Measurements from ENCODE around the gene SEZ6. TPM values are rescaled to one million over a fixed set of nuclear protein-coding genes. Genes with fewer than 3 reads are reported as not detected.

Gene SEZ6, protein sequence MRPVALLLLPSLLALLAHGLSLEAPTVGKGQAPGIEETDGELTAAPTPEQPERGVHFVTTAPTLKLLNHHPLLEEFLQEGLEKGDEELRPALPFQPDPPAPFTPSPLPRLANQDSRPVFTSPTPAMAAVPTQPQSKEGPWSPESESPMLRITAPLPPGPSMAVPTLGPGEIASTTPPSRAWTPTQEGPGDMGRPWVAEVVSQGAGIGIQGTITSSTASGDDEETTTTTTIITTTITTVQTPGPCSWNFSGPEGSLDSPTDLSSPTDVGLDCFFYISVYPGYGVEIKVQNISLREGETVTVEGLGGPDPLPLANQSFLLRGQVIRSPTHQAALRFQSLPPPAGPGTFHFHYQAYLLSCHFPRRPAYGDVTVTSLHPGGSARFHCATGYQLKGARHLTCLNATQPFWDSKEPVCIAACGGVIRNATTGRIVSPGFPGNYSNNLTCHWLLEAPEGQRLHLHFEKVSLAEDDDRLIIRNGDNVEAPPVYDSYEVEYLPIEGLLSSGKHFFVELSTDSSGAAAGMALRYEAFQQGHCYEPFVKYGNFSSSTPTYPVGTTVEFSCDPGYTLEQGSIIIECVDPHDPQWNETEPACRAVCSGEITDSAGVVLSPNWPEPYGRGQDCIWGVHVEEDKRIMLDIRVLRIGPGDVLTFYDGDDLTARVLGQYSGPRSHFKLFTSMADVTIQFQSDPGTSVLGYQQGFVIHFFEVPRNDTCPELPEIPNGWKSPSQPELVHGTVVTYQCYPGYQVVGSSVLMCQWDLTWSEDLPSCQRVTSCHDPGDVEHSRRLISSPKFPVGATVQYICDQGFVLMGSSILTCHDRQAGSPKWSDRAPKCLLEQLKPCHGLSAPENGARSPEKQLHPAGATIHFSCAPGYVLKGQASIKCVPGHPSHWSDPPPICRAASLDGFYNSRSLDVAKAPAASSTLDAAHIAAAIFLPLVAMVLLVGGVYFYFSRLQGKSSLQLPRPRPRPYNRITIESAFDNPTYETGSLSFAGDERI
- total RNA-seq (not detected), polyA plus RNA-seq (1 to 10 TPM in 1 of 3 donors, under 1 TPM in 2; 0.40 to 1.5 (median 0.85) TPM), total RNA-seq (0 to 3.1 (median 0) reads per million in 6 experiments)

DNA sequence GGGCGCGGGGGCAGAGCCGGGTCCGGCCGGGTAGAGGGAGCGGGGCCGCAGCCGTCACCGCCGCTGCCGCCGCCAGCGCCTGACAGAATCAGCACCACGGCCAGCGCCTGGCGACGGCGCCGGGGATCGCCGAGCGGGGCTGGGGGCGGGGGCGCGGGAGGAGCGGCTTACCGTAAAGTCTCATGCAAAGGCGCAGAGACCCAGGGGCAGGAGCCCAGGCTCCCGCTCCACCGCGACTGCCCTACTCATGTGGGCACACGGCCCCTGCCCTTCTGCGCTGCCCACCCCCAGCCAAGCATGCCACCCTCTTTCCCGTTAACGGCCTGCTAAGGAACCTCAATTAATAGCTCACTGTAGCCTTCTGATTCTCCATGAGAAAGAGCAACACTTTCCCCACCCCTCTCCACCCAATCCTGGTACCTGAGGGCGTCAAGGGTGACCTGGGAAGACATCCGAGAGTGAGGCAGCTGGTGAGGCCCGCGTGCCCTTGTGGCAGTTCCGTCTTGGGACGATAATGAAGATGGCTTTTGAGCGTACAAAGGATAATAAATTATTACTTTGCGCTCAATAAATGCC, at the start of gene SEZ6:
Gene SEZ6, minus strand, starts transcription at position 98 of the 576 bp plus-strand sequence. CDS start 164 bp downstream, outside the sequence.
- H3K27me3 Mint-ChIP-seq, result peaks cover 33 to 82% (median 49%) of the 10 kb centered on the region in 5 donors
- peak within 1 kb of the TSS in 1 of 10 donors; percentile 5 for H3K27ac Mint-ChIP-seq
- POLR2A ChIA-PET, result interaction anchor here (0.5 kb wide), 1 partner anchor 82 kb away, joined by 4 read pairs; no protein-coding TSS in a partner anchor
- DNase-seq (peak; percentile 31 to 75 (median 52)), ATAC-seq (peak; percentile 86 to 88)
- H3K4me1 Mint-ChIP-seq, result peaks cover 0 to 8% (median 3%) of the 10 kb centered on the region in 4 donors
- H3K36me3 Mint-ChIP-seq, result no peaks in the 10 kb centered on the region
- H3K9me3 Mint-ChIP-seq, result peaks cover 0 to 9% (median 0%) of the 10 kb centered on the region in 9 donors
- peak within 1 kb of the TSS in 4 of 10 donors; percentile 16 to 51 (median 36) for H3K4me3 Mint-ChIP-seq

DNA sequence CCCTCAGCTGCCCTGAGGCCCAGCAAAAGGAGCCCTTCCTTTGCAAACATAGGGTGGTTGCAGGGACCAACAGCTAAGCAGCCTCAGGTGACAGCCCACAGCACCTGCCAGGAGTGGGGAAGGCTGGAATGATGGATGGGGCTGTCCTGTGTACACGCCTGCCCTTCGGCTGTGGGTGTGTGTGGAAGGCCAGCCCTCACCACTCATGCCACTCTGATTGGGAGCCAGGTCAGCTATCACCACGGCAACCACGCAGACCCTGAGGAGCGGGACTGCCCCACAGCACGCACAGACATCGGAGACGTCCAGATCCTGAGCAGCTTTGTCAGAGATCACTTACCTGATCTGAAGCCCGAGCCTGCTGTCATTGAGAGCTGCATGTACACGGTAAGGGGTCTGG, 49.0 kb upstream of the SEZ6 start:
- H3K27me3 Mint-ChIP-seq, result peaks cover 0 to 2% (median 0%) of the 10 kb centered on the region in 5 donors
- H3K36me3 Mint-ChIP-seq, result no peaks in the 10 kb centered on the region
- H3K9me3 Mint-ChIP-seq, result no peaks in the 10 kb centered on the region
- ATAC-seq, result no peak
- H3K4me1 Mint-ChIP-seq, result peaks cover 0 to under 1% (median 0%) of the 10 kb centered on the region in 4 donors
- no peak overlapping the region for H3K4me3 Mint-ChIP-seq
- no peak for DNase-seq
- POLR2A ChIA-PET, result no interaction called here
- no peak overlapping the region for H3K27ac Mint-ChIP-seq

DNA sequence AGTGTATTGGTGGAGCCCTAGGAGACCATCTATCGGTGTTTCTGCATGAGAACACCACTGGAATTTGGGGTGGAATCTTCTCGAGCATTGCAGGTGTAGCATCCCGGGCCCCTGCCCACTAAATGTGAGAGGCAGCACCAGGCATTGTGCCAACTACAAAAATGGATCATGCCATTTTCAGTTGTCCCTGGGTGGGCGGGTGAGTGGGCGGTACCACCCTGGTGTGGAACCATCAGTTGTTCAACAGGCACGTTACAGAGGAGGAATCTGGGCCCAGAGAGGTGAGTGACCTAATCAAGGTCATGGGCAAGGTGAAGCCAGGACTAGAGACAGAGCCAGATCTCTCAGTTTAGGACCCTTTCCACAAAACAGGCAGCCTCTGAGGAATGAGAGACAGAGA, 45.9 kb upstream of the SEZ6 start:
- ATAC-seq, result no peak
- no peak for DNase-seq
- H3K4me3 Mint-ChIP-seq, result no peak overlapping the region
- H3K36me3 Mint-ChIP-seq, result no peaks in the 10 kb centered on the region
- peak overlapping the region in 1 of 10 donors; percentile 36 for H3K27ac Mint-ChIP-seq
- POLR2A ChIA-PET, result no interaction called here
- H3K9me3 Mint-ChIP-seq, result no peaks in the 10 kb centered on the region
- H3K27me3 Mint-ChIP-seq, result peaks cover 1 to 6% (median 3%) of the 10 kb centered on the region in 5 donors
- no peaks in the 10 kb centered on the region for H3K4me1 Mint-ChIP-seq

DNA sequence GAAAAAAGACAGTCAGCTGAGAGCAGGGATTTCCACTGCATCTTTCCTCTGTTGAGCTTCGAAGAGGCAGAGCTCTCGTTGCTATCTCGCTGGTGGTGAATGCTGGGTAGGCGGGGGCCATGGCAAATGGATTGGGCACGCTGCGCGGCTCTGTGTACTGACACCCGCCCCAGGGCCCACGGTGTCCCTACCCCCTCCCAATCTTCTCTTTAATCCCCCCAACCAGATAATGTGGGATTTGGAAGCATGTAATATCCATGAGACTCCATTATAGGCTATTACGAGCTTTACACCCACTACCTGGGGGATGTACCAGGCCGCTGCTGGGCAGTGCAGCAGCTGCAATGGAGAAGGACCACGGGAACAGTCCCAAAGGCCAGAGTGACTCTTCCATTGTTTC, 45.4 kb upstream of the SEZ6 start:
- no peaks in the 10 kb centered on the region for H3K36me3 Mint-ChIP-seq
- no peaks in the 10 kb centered on the region for H3K9me3 Mint-ChIP-seq
- H3K4me1 Mint-ChIP-seq, result no peaks in the 10 kb centered on the region
- peaks cover 3 to 10% (median 7%) of the 10 kb centered on the region in 5 donors for H3K27me3 Mint-ChIP-seq
- no peak for DNase-seq
- ATAC-seq, result no peak
- POLR2A ChIA-PET, result no interaction called here
- no peak overlapping the region for H3K4me3 Mint-ChIP-seq
- H3K27ac Mint-ChIP-seq, result no peak overlapping the region

DNA sequence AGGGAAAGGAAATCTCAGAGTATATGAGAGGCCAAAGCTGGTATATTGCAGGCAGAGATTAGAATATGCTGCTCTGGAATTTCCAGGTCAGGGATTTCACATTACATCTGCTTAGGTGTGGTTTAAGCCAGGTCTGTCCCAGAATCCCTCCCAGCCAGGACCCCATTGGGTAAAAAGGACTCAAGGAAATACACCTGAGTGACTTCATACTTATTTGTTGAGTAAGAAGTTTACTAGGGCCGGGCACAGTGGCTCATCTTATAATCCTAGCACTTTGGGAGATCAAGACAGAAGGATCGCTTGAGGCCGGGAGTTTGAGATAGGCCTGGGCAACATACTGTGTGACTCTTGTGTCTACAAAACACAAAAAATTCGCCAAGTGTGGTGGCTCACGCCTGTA, 44.3 kb upstream of the SEZ6 start:
- Mint-ChIP-seq H3K36me3 (peaks cover 0 to 3% (median 0%) of the 10 kb centered on the region in 3 donors), H3K27ac (no peak overlapping the region), H3K4me1 (no peaks in the 10 kb centered on the region), H3K9me3 (no peaks in the 10 kb centered on the region), H3K4me3 (no peak overlapping the region), H3K27me3 (peaks cover 3 to 15% (median 11%) of the 10 kb centered on the region in 5 donors)
- ATAC-seq (no peak), DNase-seq (no peak)
- POLR2A ChIA-PET, result no interaction called here

DNA sequence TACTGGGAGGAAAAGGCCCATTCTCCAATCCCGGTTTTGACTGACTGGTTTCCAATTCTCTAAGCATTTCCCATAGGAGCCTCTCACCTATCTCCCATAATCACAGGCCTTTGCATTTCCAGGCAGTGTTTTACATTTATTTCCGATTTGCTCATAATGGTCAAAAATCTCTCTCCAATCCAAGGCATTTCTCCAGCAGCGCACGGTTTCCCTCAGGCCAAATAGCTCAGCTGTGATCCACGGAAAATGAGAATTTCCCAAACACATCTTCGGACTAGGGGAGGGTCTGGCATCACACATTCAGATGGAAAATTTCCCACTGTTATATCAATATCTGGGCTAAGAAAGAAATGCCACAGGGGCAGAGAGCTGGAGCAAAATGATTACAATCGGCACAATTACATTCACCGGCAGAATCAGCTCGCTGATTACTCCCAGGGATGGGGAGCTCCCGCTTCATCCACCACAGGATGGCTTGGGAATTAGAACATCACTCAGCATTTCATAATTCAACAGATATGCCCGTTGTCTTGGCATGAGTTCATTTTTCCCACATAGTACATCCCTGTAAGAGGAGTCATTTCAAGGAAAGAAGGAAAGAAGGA, 43.8 kb upstream of the SEZ6 start:
- DNase-seq, result no peak
- no peak overlapping the region for H3K4me3 Mint-ChIP-seq
- no peak for ATAC-seq
- H3K4me1 Mint-ChIP-seq, result no peaks in the 10 kb centered on the region
- H3K9me3 Mint-ChIP-seq, result no peaks in the 10 kb centered on the region
- H3K27me3 Mint-ChIP-seq, result peaks cover 3 to 19% (median 11%) of the 10 kb centered on the region in 5 donors
- peaks cover 0 to 3% (median 0%) of the 10 kb centered on the region in 3 donors for H3K36me3 Mint-ChIP-seq
- POLR2A ChIA-PET, result no interaction called here
- H3K27ac Mint-ChIP-seq, result no peak overlapping the region

DNA sequence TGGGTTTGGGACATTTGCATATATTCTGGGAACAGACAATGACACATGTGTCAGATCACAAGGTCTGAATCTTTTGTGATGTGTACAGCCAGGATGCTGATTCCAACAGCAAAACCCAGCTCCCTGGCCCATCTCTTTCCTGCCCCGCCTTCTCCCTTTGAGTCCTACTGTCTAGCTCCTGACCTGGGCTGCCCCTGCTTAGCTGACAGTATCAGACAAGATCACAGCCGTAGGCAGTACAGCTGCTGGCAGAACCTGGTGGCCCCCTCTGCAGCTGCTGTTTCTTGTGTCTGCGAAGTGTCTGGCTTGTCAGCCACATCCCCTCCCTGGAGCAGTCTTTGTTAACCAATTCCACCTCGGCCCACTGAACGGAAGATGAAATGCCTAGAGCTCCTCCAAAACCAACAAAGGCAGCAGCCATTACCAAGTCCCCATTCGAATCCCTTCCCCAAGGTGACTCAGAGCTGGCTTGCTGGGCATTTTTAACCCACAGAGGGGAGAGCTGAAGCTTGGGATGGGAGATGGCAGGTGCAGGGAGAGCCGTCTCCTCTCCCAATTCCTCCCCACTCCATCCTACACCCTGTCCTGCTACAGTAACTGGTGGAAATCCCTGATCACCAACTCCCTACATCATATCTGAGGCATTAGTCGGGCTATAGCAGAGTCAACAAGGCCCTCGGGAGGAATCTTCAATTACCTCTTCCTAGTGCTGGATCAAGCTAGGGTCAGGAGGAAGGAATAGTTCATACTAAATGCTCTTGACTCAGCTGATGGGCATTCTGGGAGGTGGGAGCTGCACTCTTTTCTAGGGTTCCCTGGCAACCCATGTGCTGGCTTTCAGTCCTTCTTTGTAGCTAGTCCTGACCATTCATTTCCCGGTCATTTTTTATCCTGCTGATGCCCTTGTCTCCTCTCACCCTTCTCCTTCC, 42.9 kb upstream of the SEZ6 start:
- H3K36me3 Mint-ChIP-seq, result peaks cover 0 to 3% (median 0%) of the 10 kb centered on the region in 3 donors
- H3K27ac Mint-ChIP-seq, result peak overlapping the region in 1 of 10 donors; percentile 26
- H3K4me3 Mint-ChIP-seq, result no peak overlapping the region
- ATAC-seq (no peak), DNase-seq (no peak)
- POLR2A ChIA-PET, result interaction anchor here (0.6 kb wide), 1 partner anchor 27 kb away, joined by 3 read pairs; no protein-coding TSS in a partner anchor
- H3K4me1 Mint-ChIP-seq, result peaks cover 0 to 6% (median 0%) of the 10 kb centered on the region in 4 donors
- no peaks in the 10 kb centered on the region for H3K9me3 Mint-ChIP-seq
- peaks cover 3 to 20% (median 11%) of the 10 kb centered on the region in 5 donors for H3K27me3 Mint-ChIP-seq

DNA sequence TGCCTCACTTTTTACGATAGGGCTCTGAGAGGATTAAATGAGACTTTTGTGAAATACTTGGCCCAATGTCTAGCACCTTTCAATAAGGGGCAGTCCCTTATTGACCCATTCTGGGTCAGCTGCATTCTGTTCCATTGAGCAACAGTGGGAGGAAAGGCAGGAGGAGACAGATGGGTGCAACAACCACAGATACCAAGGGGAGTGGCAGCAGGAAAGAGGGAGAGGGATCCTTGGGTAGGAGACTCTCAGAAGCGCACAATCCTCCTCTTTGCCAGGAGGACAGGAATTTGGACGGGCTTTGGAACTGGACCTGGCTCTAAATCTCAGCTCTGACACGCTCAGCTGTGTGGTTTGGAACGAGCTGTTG, 40.6 kb upstream of the SEZ6 start:
- Mint-ChIP-seq H3K4me1 (peaks cover 5 to 23% (median 7%) of the 10 kb centered on the region in 4 donors), H3K9me3 (no peaks in the 10 kb centered on the region), H3K36me3 (peaks cover 0 to 3% (median 0%) of the 10 kb centered on the region in 3 donors), H3K27ac (no peak overlapping the region), H3K4me3 (no peak overlapping the region), H3K27me3 (peaks cover 3 to 24% (median 13%) of the 10 kb centered on the region in 5 donors)
- POLR2A ChIA-PET, result no interaction called here
- no peak for ATAC-seq
- no peak for DNase-seq

DNA sequence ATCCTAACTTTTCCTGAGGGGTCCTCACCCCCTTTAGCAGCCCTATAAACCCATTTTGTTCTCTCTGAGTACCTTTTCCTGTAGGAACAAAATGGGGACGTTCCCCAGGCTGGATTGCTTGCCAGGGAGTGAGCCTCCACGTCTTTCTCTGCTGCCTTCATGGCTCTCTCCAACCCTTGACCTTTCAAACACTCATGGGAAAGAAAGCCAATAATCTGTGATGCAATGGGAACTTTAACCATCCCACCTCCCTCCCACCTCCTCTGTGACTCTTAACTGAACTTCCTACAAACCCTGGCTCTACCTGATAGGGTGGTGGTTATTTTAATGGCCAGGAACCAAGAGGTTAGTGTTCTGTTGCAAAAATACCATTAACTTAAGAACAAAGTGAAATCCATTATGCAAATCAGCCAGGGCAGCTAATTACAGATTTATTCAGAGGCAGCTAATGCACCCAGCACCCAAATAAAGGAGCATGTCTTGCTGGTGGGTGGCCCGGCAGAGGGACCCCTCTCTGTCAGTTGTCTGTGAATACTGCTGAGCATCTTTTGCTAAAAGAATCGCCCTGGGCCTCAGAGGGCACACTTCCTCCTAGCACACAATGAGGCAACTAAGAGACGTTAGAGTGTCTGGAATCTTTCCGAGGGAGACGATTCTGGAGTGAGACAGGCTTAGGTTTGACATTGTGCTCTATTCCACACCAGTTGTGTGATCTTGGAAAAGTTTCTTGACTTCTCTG, 40.1 kb upstream of the SEZ6 start:
- no peak for ATAC-seq
- Mint-ChIP-seq H3K9me3 (no peaks in the 10 kb centered on the region), H3K4me3 (no peak overlapping the region), H3K27ac (peak overlapping the region in 2 of 10 donors; percentile 0 to 14), H3K27me3 (peaks cover 3 to 28% (median 13%) of the 10 kb centered on the region in 5 donors), H3K4me1 (peaks cover 5 to 23% (median 7%) of the 10 kb centered on the region in 4 donors), H3K36me3 (peaks cover 0 to 3% (median 0%) of the 10 kb centered on the region in 3 donors)
- DNase-seq, result no peak
- POLR2A ChIA-PET, result no interaction called here

DNA sequence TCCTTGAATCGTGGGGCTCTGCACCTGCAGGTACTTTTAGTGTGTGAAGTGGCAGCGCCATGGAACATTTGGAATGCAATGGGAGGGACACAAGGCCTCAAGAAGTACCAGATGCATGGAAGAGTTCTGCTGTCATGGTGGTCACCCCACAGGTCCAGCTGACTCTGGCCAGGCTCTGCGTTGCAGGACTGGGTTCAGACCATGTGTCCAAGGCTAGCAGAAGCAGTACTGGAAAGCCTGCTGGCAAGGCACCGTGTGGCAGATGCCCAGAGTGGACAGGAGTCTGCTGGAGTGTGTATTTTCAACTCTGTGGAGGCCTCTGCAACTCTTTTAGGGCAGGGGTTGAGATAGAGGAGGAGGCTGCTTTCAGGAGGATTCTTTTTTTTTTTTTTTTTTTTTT, 39.2 kb upstream of the SEZ6 start:
- H3K4me3 Mint-ChIP-seq, result no peak overlapping the region
- H3K4me1 Mint-ChIP-seq, result peaks cover 5 to 23% (median 7%) of the 10 kb centered on the region in 4 donors
- POLR2A ChIA-PET, result no interaction called here
- DNase-seq (no peak), ATAC-seq (no peak)
- no peaks in the 10 kb centered on the region for H3K9me3 Mint-ChIP-seq
- H3K27me3 Mint-ChIP-seq, result peaks cover 3 to 33% (median 13%) of the 10 kb centered on the region in 5 donors
- peaks cover 0 to 3% (median 0%) of the 10 kb centered on the region in 3 donors for H3K36me3 Mint-ChIP-seq
- peak overlapping the region in 1 of 10 donors; percentile 63 for H3K27ac Mint-ChIP-seq
